Measurements from ENCODE around the gene PRKAG2. TPM values are rescaled to one million over a fixed set of nuclear protein-coding genes. Genes with fewer than 3 reads are reported as not detected.

The PRKAG2 gene
- total and polyA plus RNA-seq, 2 experiments from 2014 or later, result 9.1 to 14.9 TPM

DNA sequence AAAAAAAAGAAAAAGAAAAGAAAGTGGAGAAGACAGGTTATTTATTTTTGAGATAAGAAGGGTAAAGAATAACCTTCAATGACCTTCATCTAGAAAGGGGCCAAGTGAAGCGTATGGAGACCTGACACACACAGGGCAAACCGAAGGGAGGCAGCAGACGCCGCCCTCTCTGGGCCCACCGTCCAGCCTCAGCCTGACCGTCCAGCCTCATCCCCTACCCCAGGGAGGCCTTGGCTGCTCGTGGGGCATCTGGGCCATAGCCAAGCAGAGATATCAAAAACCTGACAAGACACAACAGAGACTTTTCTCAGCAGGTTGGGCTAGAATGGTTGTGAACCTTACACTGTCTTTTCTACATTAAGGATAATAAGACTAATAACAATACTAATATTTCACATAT lies 10.9 kb downstream of the PRKAG2 start:
- H3K27ac ChIP-seq (ENCODE audit: low read depth), result no peak overlapping the region
- H3K4me2 ChIP-seq, result no peak overlapping the region
- no peaks in the 10 kb centered on the region for H4K20me1 ChIP-seq (replicated peaks; ENCODE audit: insufficient read depth)
- no peak for DNase-seq (ENCODE audit: low spot score)
- H3K9me2 ChIP-seq (ENCODE audit: insufficient read depth), result no peaks in the 10 kb centered on the region
- H3K27me3 ChIP-seq (ENCODE audit: insufficient read depth), result no peaks in the 10 kb centered on the region
- Mint-ChIP-seq H3K9me3 (no peaks in the 10 kb centered on the region), H3K27ac (no peak overlapping the region), H3K27me3 (ENCODE audit: insufficient read depth, low read depth, poor library complexity) (peaks cover 9% of the 10 kb centered on the region), H3K4me3 (no peak overlapping the region), H3K36me3 (ENCODE audit: low read depth) (no peaks in the 10 kb centered on the region), H3K4me1 (peaks cover 20% of the 10 kb centered on the region)
- TF ChIP-seq POLR2AphosphoS5 (IDR thresholded peaks at IDR 0.05; ENCODE audit: low read depth) (no peak), ZNF114 (CRISPR knock-in tag; IDR thresholded peaks at IDR 0.05) (no peak), NANOG (IDR thresholded peaks at IDR 0.05; ENCODE audit: borderline replicate concordance) (no peak), EZH2phosphoT487 (IDR thresholded peaks at IDR 0.05; ENCODE audit: unreplicated experiment) (no peak)
- TF ChIP-seq, protein P1, sequence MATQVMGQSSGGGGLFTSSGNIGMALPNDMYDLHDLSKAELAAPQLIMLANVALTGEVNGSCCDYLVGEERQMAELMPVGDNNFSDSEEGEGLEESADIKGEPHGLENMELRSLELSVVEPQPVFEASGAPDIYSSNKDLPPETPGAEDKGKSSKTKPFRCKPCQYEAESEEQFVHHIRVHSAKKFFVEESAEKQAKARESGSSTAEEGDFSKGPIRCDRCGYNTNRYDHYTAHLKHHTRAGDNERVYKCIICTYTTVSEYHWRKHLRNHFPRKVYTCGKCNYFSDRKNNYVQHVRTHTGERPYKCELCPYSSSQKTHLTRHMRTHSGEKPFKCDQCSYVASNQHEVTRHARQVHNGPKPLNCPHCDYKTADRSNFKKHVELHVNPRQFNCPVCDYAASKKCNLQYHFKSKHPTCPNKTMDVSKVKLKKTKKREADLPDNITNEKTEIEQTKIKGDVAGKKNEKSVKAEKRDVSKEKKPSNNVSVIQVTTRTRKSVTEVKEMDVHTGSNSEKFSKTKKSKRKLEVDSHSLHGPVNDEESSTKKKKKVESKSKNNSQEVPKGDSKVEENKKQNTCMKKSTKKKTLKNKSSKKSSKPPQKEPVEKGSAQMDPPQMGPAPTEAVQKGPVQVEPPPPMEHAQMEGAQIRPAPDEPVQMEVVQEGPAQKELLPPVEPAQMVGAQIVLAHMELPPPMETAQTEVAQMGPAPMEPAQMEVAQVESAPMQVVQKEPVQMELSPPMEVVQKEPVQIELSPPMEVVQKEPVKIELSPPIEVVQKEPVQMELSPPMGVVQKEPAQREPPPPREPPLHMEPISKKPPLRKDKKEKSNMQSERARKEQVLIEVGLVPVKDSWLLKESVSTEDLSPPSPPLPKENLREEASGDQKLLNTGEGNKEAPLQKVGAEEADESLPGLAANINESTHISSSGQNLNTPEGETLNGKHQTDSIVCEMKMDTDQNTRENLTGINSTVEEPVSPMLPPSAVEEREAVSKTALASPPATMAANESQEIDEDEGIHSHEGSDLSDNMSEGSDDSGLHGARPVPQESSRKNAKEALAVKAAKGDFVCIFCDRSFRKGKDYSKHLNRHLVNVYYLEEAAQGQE (IDR thresholded peaks at IDR 0.05; ENCODE audit: unreplicated experiment), result no peak
- TF ChIP-seq, protein P2, sequence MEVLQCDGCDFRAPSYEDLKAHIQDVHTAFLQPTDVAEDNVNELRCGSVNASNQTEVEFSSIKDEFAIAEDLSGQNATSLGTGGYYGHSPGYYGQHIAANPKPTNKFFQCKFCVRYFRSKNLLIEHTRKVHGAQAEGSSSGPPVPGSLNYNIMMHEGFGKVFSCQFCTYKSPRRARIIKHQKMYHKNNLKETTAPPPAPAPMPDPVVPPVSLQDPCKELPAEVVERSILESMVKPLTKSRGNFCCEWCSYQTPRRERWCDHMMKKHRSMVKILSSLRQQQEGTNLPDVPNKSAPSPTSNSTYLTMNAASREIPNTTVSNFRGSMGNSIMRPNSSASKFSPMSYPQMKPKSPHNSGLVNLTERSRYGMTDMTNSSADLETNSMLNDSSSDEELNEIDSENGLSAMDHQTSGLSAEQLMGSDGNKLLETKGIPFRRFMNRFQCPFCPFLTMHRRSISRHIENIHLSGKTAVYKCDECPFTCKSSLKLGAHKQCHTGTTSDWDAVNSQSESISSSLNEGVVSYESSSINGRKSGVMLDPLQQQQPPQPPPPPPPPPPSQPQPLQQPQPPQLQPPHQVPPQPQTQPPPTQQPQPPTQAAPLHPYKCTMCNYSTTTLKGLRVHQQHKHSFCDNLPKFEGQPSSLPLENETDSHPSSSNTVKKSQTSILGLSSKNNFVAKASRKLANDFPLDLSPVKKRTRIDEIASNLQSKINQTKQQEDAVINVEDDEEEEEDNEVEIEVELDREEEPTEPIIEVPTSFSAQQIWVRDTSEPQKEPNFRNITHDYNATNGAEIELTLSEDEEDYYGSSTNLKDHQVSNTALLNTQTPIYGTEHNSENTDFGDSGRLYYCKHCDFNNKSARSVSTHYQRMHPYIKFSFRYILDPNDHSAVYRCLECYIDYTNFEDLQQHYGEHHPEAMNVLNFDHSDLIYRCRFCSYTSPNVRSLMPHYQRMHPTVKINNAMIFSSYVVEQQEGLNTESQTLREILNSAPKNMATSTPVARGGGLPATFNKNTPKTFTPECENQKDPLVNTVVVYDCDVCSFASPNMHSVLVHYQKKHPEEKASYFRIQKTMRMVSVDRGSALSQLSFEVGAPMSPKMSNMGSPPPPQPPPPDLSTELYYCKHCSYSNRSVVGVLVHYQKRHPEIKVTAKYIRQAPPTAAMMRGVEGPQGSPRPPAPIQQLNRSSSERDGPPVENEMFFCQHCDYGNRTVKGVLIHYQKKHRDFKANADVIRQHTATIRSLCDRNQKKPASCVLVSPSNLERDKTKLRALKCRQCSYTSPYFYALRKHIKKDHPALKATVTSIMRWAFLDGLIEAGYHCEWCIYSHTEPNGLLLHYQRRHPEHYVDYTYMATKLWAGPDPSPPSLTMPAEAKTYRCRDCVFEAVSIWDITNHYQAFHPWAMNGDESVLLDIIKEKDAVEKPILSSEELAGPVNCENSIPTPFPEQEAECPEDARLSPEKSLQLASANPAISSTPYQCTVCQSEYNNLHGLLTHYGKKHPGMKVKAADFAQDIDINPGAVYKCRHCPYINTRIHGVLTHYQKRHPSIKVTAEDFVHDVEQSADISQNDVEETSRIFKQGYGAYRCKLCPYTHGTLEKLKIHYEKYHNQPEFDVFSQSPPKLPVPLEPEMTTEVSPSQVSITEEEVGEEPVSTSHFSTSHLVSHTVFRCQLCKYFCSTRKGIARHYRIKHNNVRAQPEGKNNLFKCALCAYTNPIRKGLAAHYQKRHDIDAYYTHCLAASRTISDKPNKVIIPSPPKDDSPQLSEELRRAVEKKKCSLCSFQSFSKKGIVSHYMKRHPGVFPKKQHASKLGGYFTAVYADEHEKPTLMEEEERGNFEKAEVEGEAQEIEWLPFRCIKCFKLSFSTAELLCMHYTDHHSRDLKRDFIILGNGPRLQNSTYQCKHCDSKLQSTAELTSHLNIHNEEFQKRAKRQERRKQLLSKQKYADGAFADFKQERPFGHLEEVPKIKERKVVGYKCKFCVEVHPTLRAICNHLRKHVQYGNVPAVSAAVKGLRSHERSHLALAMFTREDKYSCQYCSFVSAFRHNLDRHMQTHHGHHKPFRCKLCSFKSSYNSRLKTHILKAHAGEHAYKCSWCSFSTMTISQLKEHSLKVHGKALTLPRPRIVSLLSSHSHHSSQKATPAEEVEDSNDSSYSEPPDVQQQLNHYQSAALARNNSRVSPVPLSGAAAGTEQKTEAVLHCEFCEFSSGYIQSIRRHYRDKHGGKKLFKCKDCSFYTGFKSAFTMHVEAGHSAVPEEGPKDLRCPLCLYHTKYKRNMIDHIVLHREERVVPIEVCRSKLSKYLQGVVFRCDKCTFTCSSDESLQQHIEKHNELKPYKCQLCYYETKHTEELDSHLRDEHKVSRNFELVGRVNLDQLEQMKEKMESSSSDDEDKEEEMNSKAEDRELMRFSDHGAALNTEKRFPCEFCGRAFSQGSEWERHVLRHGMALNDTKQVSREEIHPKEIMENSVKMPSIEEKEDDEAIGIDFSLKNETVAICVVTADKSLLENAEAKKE (CRISPR knock-in tag; IDR thresholded peaks at IDR 0.05), result no peak
- no peak for ATAC-seq
- no peak overlapping the region for H3K4me3 ChIP-seq
- H3K4me1 ChIP-seq (ENCODE audit: insufficient read depth), result peaks cover 8% of the 10 kb centered on the region
- no peaks in the 10 kb centered on the region for H3F3A ChIP-seq (replicated peaks; ENCODE audit: low read depth)
- no peaks in the 10 kb centered on the region for H3K36me3 ChIP-seq (ENCODE audit: insufficient read depth)
- no peak overlapping the region for H2AFZ ChIP-seq
- H3K79me2 ChIP-seq (replicated peaks; ENCODE audit: insufficient read depth), result no peaks in the 10 kb centered on the region
